Neural progenitor cell (in vitro differentiated cells): Measurements from ENCODE around the gene SLC2A6. TPM values are rescaled to one million over a fixed set of nuclear protein-coding genes. Genes with fewer than 3 reads are reported as not detected.
"Not testable (repeated sequence)": the region's sequence is repeated elsewhere in the genome, so short reads cannot be mapped to it uniquely, and the experiment has no call there.

ENCODE experiments used
- DNase-seq: peaks from one replicate; pipeline ENCODE4 v3.0.0-alpha.2; 2016; ENCODE audit warnings: low spot score
- H2AFZ ChIP-seq: fragments of 200-600 bp; sonication (generic); replicated peaks from 2 replicates; pipeline ENCODE4 v1.6.1; 2016; ENCODE audit warnings: antibody characterized with exemption
- H3F3A ChIP-seq: fragments of 200-600 bp; sonication (generic); 2 replicates; pipeline ENCODE4 v1.6.1; 2016; ENCODE audit warnings: antibody characterized with exemption, low read depth
- H3K27ac ChIP-seq: fragments of 200-600 bp; sonication (generic); 2 replicates; pipeline ENCODE4 v1.5.1; 2016; ENCODE audit warnings: mild to moderate bottlenecking
- H3K27me3 ChIP-seq: fragments of 200-600 bp; sonication (generic); 2 replicates; pipeline ENCODE4 v1.6.1; 2016; ENCODE audit warnings: mild to moderate bottlenecking, moderate library complexity
- H3K36me3 ChIP-seq: fragments of 200-600 bp; sonication (generic); 2 replicates; pipeline ENCODE4 v1.5.1; 2016
- H3K4me1 ChIP-seq: fragments of 200-600 bp; sonication (generic); 2 replicates; pipeline ENCODE4 v1.6.1; 2016; ENCODE audit warnings: mixed run types
- H3K4me2 ChIP-seq: fragments of 200-600 bp; sonication (generic); 2 replicates; pipeline ENCODE4 v1.6.1; 2016
- H3K4me3 ChIP-seq: fragments of 200-600 bp; sonication (generic); 2 replicates; pipeline ENCODE4 v1.5.1; 2016
- H3K79me2 ChIP-seq: fragments of 200-600 bp; sonication (generic); 2 replicates; pipeline ENCODE4 v1.6.1; 2016; ENCODE audit warnings: low read depth
- H3K9ac ChIP-seq: fragments of 200-600 bp; sonication (generic); 2 replicates; pipeline ENCODE4 v1.6.1; 2016
- H3K9me3 ChIP-seq: fragments of 200-600 bp; sonication (generic); 2 replicates; pipeline ENCODE4 v1.5.1; 2016; ENCODE audit warnings: low read depth
- H4K20me1 ChIP-seq: fragments of 200-600 bp; sonication (generic); 2 replicates; pipeline ENCODE4 v1.6.1; 2016; ENCODE audit warnings: low read depth
- H3K27ac Mint-ChIP-seq: 3 replicates; pipeline ENCODE4 v1.8.0; 2021; ENCODE audit warnings: mixed read lengths
- H3K27me3 Mint-ChIP-seq: 2 replicates; pipeline ENCODE4 v1.8.0; 2022; ENCODE audit warnings: low read depth, mild to moderate bottlenecking, inconsistent platforms, moderate library complexity, mixed read lengths; ENCODE audit not compliant: insufficient read depth
- H3K36me3 Mint-ChIP-seq: 3 replicates; pipeline ENCODE4 v1.8.0; 2021; ENCODE audit warnings: mixed read lengths
- H3K4me1 Mint-ChIP-seq: 3 replicates; pipeline ENCODE4 v1.8.0; 2021; ENCODE audit warnings: mixed read lengths
- H3K4me3 Mint-ChIP-seq: 3 replicates; pipeline ENCODE4 v1.8.0; 2021; ENCODE audit warnings: mild to moderate bottlenecking, moderate library complexity, mixed read lengths
- H3K9me3 Mint-ChIP-seq: 3 replicates; pipeline ENCODE4 v1.8.0; 2020; ENCODE audit warnings: mixed read lengths
- CTCF ChIP-seq: fragments of 200-600 bp; sonication (generic); IDR thresholded peaks from 2 replicates; pipeline ENCODE4 v1.5.1; 2017; ENCODE audit warnings: antibody characterized with exemption, mild to moderate bottlenecking
- EZH2 ChIP-seq: fragments of 200-600 bp; sonication (generic); IDR thresholded peaks from 2 replicates; pipeline ENCODE4 v1.6.1; 2017; ENCODE audit warnings: antibody characterized with exemption, mild to moderate bottlenecking, moderate library complexity
- EZH2phosphoT487 ChIP-seq: fragments of 200-600 bp; sonication (generic); IDR thresholded peaks from 2 replicates; pipeline ENCODE4 v1.6.1; 2017; ENCODE audit warnings: antibody characterized with exemption
- total RNA-seq: library from RNA; depleted of rRNA; stranded (reverse); fragments of >200 nt; gene quantifications from 2 replicates; pipeline ENCODE4 v1.2.3, GENCODE V29; 2015; ENCODE audit warnings: low replicate concordance

The SLC2A6 gene
- total RNA-seq, 1 donor from 2014 or later: 2.3 TPM

- Mint-ChIP-seq H3K27ac (peak overlapping the region; percentile 76), H3K27me3 (peaks cover 2% of the 10 kb centered on the region), H3K4me3 (no peak overlapping the region), H3K4me1 (peaks cover 2% of the 10 kb centered on the region), H3K9me3 (no peaks in the 10 kb centered on the region), H3K36me3 (no peaks in the 10 kb centered on the region)
- H4K20me1 ChIP-seq: no peaks in the 10 kb centered on the region
- H3K27me3 ChIP-seq: peaks cover 5% of the 10 kb centered on the region
- H3K4me2 ChIP-seq: no peak overlapping the region
- no peak overlapping the region for H3K27ac ChIP-seq
- H3K9ac ChIP-seq: no peak overlapping the region
- H3K4me1 ChIP-seq: peaks cover 5% of the 10 kb centered on the region
- H3K9me3 ChIP-seq: no peaks in the 10 kb centered on the region
- no peaks in the 10 kb centered on the region for H3K79me2 ChIP-seq
- no peak overlapping the region for H3K4me3 ChIP-seq
- TF ChIP-seq CTCF (no peak), EZH2phosphoT487 (no peak)
- H3K36me3 ChIP-seq: no peaks in the 10 kb centered on the region
- no peak for DNase-seq
- no peak overlapping the region for H2AFZ ChIP-seq
- peaks cover 5% of the 10 kb centered on the region for H3F3A ChIP-seq
Measured at GRCh38 chr9:133454325-133454724, 24.6 kb downstream of the SLC2A6 start.

GRCh38 chr9:133453651-133454050 is 25.2 kb downstream of the SLC2A6 start:
- H3K36me3 Mint-ChIP-seq: no peaks in the 10 kb centered on the region
- H3K4me1 Mint-ChIP-seq: no peaks in the 10 kb centered on the region
- Histone ChIP-seq H3F3A (no peaks in the 10 kb centered on the region), H3K27me3 (peaks cover 2% of the 10 kb centered on the region), H2AFZ (no peak overlapping the region), H3K9ac (no peak overlapping the region), H3K79me2 (no peaks in the 10 kb centered on the region), H3K4me1 (no peaks in the 10 kb centered on the region), H3K36me3 (no peaks in the 10 kb centered on the region), H3K4me3 (no peak overlapping the region), H4K20me1 (no peaks in the 10 kb centered on the region), H3K27ac (no peak overlapping the region), H3K9me3 (no peaks in the 10 kb centered on the region), H3K4me2 (no peak overlapping the region)
- H3K27me3 Mint-ChIP-seq: peaks cover 2% of the 10 kb centered on the region
- TF ChIP-seq CTCF: no peak
- TF ChIP-seq EZH2: no peak
- no peak for TF ChIP-seq EZH2phosphoT487
- DNase-seq: no peak
- no peaks in the 10 kb centered on the region for H3K9me3 Mint-ChIP-seq
- no peak overlapping the region for H3K27ac Mint-ChIP-seq
- H3K4me3 Mint-ChIP-seq: no peak overlapping the region

- no peaks in the 10 kb centered on the region for H3K36me3 ChIP-seq
- no peak overlapping the region for H3K9ac ChIP-seq
- Mint-ChIP-seq H3K27me3 (peaks cover 7% of the 10 kb centered on the region), H3K4me3 (no peak overlapping the region), H3K9me3 (no peaks in the 10 kb centered on the region), H3K4me1 (no peaks in the 10 kb centered on the region), H3K36me3 (no peaks in the 10 kb centered on the region), H3K27ac (no peak overlapping the region)
- H3K4me2 ChIP-seq: no peak overlapping the region
- no peaks in the 10 kb centered on the region for H3F3A ChIP-seq
- no peaks in the 10 kb centered on the region for H3K9me3 ChIP-seq
- no peaks in the 10 kb centered on the region for H3K27me3 ChIP-seq
- no peak for DNase-seq
- H3K79me2 ChIP-seq: no peaks in the 10 kb centered on the region
- no peak overlapping the region for H3K27ac ChIP-seq
- no peak for TF ChIP-seq EZH2
- no peak for TF ChIP-seq CTCF
- TF ChIP-seq EZH2phosphoT487: no peak
- H4K20me1 ChIP-seq: no peaks in the 10 kb centered on the region
- H3K4me3 ChIP-seq: no peak overlapping the region
- no peaks in the 10 kb centered on the region for H3K4me1 ChIP-seq
- H2AFZ ChIP-seq: no peak overlapping the region
Measured at GRCh38 chr9:133452562-133452961, 26.3 kb downstream of the SLC2A6 start.

GRCh38 chr9:133451865-133452264 is 27.0 kb downstream of the SLC2A6 start:
- not testable (repeated sequence) for DNase-seq, H3K36me3 Mint-ChIP-seq, H4K20me1 ChIP-seq, H3K4me3 ChIP-seq, H3K4me1 Mint-ChIP-seq, H3K4me1 ChIP-seq, H3K9me3 ChIP-seq, H3K27me3 ChIP-seq, H3K36me3 ChIP-seq, H2AFZ ChIP-seq, H3K4me3 Mint-ChIP-seq, H3K27me3 Mint-ChIP-seq, H3K27ac ChIP-seq, H3K9ac ChIP-seq, H3F3A ChIP-seq, H3K79me2 ChIP-seq, H3K9me3 Mint-ChIP-seq, H3K27ac Mint-ChIP-seq, H3K4me2 ChIP-seq
